ENCODE results near the gene SLC26A2.
A peak's percentile ranks its signal among the peaks of the same experiment; 100 is the strongest.

Gene SLC26A2

GRCh38 chr5:149960272-149961185 lies at the start of gene SLC26A2:
TSS of gene SLC26A2 (plus strand) at chr5:149960758. CDS start at chr5:149977653, 16,895 bp downstream.
- DNase-seq, result peak; percentile 94

DNA sequence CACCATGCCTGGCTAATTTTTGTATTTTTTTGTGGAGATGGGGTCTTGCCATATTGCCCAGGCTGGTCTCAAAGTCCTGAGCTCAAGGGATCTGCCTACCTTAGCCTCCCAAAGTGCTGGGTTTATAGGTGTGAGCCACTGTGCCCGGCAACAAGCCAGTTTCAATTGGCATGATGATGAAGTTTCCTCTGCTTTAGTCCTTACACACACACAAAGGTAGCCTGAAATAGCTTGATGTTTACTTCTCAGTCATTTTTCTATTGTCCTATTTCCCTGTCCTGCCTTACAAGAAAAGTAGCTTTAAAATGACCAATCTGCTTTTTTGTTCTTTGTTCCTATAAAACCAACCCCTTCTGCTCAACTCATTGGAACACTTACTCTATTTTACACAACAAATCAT lies 49.5 kb upstream of the SLC26A2 start:
- no peak for DNase-seq

- no peak for DNase-seq
Measured at GRCh38 chr5:149912226-149912871, 48.2 kb upstream of the SLC26A2 start.

DNA sequence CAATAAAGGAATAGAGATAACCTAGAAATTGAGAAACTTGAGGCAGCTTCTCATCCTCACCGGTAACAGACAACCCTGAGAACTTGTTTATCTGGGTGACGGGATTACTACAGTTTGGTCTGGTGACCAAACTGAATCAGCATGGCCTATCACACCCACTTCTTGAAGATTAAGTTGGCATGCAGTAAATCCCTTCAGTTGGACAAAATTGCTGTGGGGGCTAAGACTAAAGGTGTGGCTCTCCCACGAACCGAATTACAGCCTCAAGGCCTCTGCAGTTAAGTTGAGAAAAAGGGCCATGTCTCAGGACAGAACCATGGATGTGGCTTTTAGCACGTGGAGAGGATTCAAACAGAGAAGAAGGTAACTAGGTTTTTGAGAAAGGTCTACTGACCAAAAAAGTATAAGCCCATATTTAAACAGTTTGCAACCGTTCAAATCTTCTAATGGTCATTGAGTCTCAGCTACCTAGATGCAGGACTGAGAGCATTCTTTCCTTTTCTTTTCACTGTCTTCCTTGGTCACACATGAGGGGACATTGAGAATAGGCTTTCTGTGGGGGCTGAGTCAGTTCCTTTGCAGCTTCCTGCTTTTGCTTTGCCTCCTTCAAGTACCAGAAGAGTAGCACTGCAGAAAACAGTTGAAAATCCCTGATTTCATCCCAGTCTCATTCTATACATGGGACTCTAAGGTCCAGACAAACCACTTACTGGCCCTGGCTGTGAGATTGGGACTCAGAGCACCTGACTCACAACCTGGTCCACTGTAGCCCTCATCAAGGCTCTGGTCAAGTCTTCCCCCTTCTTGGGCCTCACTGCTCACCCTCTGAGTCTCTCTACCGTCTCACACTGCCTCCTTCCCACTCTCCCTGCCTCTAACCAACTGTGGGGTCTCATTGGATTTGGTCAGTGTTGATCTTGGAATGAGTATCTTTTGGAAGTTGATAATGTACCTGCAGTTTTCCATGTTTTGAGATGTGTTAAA lies 46.8 kb upstream of the SLC26A2 start:
- no peak for DNase-seq

DNA sequence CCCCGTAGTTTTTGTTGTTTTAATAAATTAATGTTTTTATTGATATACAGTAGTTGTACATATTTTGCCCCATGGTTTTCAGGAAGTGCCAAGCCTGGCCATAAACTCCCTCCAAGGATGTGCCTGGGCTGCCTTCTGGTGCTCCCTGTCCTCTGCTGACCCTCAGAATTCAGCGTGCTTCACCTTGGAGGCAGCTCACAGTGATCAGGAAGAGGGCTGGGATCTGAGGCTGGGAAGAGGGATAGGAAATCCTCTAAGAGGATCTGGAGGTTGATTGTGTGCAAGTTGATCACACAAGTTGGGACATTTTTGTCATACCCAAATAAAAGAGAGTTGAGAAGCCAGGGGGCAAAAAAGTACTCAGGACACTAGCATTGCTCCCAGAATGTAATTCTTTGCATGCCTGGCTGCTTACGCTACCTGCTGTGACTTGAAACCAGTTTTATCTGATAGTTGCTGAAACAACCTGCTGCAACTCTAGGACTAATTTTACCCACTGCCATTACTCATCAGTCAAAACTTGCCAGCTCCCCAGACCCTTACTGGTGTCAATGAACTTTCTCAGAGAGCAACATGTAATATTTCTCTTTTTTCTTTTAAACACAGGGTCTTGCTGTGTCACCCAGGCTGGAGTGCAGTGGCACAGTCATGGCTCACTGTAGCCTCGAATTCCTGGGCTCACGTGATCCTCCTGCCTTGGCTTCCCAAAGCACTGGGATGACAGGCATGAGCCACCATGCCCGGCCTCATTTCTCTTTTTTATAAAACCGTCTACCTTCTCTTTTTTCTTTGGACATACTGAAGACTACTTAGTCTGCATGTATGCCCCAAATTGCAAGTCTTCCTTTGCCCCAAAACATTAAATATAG lies 44.9 kb upstream of the SLC26A2 start:
- no peak for DNase-seq

- no peak for DNase-seq
Measured at GRCh38 chr5:149916334-149917072, 44.1 kb upstream of the SLC26A2 start.

DNA sequence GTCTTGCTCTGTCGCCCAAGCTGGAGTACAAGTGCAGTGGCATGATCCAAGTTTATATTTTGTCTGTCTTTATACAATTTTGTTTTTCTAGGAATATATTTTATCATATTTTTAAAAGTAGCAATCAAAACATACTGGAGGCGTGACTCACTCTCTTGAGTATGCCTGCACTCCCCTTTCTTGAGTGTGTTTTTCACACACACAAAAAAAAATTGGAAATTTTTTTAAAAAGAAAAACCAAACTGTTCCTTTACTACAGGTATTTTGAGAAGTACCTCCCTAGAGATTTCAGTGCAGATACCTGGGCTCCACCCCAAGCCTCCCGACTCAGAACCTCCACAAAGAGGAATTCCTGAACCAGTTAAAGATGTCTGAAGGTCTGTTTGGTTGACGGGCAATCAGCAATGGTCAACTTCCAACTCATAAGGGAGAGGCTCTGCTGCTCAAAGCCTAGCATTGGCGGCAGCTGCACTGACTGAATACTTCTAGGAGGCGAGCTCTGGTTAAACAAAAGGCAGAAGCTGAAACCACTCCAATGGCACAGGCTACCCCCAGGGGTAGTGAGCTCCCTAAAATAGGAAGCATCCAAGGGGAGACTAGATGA lies 43.4 kb upstream of the SLC26A2 start:
- no peak for DNase-seq

DNA sequence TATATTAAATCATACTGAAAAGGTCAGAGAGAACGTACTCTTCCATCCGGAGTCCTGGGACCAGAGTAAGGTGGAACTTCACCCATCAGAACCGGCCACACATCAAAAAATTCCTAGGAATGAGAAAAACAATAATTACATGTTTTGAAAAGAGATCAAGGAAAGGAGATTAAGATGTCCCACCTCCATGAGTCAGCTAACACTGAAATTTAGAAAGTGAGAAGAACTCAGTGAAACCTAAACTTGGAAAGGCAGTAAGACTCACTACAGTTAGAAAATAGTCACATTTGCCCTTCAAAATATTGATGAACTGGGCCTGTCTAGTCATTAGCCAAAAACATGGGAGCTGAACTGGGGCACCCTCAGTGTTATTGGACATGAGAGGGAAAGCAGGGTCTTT lies 39.0 kb upstream of the SLC26A2 start:
- DNase-seq, result no peak

GRCh38 chr5:149922950-149923349 lies 37.6 kb upstream of the SLC26A2 start:
- DNase-seq, result no peak

DNA sequence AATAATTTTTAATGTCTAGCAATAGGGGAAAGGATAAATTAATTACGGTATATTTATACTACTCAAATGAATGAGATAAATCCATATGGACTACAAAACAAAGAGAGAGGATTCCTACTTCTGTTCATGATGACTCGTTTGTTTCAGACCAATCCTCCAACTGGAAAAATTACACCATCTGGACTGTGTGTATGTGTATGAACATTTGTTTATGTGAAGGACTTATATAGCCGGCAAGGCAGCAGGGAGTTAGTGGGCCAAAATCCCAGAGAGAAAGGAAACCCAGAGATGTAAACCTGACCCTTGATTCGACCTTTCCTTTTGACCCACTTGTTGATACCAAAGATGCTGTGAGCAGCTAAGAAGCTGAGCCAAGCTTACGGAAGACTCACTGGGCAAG lies 36.1 kb upstream of the SLC26A2 start:
- DNase-seq, result no peak

DNA sequence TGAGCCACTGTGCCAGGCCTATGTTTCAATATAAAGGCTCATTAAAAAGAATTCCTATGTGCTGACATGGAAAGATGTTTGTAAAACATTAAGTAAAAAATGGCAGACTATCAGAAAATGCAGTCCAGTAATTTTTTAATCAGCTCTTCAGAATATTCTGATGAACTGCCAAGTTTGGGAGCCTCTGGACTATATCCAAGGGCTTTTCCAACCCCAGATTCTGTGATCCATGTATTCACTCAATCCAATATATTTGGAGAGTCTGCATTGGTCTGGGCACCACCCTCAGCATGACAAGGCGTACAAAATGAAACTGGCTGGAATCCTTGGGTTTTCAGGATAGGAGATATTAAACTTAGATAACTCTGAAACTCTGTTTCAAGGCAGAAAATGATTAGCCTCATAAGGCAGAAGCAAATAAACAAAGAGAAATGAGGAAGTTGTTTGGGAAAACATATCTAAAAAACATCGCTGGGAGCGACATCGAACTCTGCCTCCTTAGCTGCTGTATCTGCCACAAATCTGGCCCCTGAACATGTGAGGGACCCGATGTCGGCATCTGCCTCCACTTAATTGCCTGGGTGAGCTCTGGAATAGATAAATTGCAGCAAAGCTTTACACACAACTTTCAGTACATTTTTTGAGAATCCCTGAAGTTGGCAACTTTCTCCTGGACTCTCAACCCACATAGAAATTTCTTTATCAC lies 30.4 kb upstream of the SLC26A2 start:
- no peak for DNase-seq

GRCh38 chr5:149930749-149931574 lies 29.6 kb upstream of the SLC26A2 start:
- no peak for DNase-seq

DNA sequence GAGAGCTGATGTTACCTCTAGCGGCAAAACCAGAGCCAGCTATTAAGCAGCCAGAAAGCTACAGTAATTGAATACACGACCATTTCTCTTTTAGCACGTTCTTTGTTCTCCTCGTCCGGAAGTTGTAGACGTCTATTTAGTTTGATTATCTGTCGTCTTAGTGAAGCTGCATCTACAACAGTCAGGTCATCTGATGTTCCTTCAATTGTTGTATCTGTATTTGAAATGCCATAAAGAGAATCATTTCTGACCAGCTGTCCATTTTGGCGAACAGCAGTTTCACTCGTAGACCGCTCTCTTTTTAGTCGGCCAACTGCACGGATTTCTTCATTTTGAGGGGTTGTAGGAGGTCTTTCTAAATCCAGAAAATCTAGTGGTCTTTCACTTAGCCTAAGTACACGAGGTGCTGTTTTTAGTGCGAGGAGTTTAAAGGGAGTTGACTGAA lies 28.5 kb upstream of the SLC26A2 start:
- DNase-seq, result no peak

GRCh38 chr5:149932445-149933350 lies 27.9 kb upstream of the SLC26A2 start:
- DNase-seq, result no peak

DNA sequence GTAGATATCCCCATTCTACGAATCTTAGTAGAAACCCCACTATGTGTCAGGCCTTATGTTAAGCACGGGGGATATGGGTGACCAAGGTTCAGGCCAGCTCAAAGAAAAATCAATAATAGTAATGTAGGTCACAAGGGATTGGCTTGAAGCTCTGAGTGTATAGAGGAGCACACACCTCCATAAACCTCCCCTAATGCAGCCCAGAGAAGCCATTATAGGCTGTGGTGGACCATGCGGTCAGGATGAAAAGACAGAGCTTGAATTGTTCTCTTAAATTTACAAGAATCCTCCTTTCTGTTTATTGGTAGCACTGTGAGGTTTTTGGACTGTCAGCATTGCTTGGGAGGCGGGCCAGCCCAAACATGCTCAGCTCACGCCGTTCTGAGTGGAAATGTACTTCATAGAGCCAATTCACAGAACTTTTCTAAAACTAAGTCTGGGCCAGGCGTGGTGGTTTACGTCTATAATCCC lies 25.1 kb upstream of the SLC26A2 start:
- DNase-seq, result no peak

DNA sequence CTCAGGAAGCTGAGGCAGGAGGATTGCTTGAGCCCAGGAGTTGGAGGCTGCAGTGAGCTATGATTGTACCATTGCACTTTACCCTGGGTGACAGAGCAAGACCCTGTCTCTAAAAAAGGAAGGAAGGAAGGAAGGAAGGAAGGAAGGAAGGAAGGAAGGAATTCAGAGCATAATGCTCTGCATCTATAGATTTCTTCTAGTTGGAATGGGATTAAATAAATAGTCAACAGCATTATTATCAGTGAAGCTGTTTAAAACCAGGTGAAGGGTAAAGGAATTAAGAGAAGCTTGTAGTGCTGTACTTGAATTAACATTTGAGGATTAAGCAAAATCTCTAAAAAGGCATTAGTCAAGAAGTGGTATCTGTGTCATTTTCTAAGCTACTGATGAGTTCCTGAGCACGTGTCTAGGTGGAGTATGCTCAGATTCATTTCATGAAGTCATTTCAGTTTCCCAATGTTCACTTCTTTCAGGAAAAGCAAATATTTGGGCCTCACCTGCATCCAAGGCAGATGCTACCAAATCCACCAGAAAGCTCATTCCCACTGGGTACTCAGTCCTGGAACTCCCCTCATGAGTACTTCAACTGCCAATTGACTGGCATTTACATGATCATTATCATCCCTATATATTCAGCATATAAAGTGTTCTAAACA lies 24.4 kb upstream of the SLC26A2 start:
- no peak for DNase-seq

GRCh38 chr5:149936700-149937091 lies 23.9 kb upstream of the SLC26A2 start:
- no peak for DNase-seq

Measured in stimulated activated CD4-positive, alpha-beta T cell treated with anti-CD3 and anti-CD28 coated beads, Interleukin-2, amount 100 ng/mL, for 24 hours (primary cell).